GM19043 (cell line): ENCODE results near the gene SCAMP2.
"Not testable (repeated sequence)": the region's sequence is repeated elsewhere in the genome, so short reads cannot be mapped to it uniquely, and the experiment has no call there.

Experiments
- ATAC-seq: cut with Tn5 transposase; IDR thresholded peaks from one replicate; pipeline ENCODE4 v1.9.1; 2021; ENCODE audit warnings: low read depth; ENCODE audit not compliant: unreplicated experiment

The SCAMP2 gene

DNA sequence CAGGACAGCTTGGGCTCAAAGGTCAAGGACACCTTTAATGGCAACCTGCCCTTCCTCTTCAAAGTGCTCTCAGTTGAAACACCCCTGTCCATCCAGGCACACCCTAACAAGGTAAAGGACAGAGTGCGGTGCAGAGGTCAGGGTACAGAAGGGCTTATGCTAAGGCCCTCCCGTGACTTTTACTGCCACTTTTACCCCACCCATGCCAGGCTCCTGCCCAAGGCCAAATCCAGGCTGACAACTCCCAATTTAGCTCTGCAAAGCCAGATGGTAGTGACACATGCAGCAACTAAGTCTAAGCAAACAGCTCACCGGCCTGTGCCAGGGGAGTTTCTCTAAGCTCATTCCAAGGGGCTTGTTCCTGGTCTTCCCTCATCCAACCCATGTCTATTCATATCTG is 18.3 kb upstream of the SCAMP2 start:
- ATAC-seq, result no peak

DNA sequence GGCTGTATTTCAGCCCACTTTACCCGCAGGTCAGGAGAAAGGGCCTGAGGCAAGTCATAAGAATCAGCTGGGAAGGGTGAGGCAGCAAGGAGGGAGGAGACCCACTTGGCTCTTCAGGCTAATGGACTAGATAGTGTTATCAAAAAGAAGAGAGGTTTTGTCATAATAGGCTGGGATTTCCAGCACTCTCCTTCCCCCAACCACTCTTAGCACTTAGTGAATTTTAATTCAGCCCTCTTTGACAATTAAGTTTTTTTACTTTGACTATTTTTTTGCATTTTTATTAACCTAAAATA is 17.4 kb upstream of the SCAMP2 start:
- no peak for ATAC-seq

DNA sequence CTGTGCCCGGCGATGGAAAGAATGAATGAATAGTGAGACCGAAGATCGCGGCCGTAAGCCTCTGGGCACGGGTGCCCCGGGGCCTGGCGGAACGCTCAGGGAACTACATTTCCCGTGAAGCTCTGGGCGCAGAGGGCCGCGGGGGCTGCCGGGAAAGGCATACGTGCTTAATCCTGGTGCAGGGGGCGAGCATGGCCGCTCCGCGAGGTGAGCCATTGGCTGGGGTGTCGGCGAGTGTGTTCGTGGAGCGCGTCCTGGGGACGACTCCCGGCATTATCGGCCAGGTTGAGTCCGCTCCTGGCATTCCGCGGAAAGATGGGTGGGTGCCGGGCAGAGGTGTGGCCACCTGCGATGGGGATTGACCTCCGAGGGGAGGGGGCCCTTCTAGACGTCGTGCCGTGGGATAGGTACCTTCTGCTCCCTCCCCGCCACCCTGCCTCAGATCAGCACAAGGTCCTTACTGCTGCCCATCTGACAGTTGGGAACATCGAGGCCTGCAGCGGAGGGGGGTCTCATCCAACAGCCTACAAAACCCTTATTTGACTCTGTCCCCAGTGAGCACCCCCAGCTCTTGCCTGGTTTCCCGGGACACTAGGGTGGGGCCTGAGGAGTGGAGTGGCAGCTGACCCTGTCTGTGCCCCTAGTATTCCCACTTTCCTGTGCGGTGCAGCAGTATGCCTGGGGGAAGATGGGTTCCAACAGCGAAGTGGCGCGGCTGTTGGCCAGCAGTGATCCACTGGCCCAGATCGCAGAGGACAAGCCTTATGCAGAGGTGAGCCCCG is 16.9 kb upstream of the SCAMP2 start, which contains the start of gene MPI:
TSS of gene MPI (plus strand) at position 160 of the 782 bp plus-strand sequence. CDS start at position 192, 32 bp downstream.
- ATAC-seq, result peak; percentile 89

DNA sequence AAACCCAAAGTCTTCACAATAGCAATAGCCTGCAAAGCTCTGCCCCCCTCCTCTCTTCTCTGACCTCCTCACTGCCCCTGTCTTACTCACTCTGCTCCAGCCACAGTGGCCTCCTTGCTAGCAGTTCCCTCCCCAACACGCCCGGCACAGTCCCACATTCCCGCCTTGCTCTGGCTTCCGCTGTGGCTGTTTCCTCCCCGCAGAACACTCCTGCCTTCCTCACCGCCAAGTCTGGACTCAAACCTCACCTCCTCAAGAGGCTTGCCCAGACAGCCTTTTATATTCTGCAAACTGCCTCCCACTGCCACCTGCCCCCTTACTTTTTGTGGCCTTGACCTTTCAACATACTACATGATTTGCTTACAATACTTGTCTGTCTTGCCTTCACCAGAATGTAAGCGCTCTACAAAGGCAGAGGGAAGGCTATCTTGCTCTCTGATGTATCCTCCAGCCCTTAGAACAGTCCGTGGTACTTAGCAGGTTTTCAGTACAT is 16.3 kb upstream of the SCAMP2 start:
- ATAC-seq, result no peak

DNA sequence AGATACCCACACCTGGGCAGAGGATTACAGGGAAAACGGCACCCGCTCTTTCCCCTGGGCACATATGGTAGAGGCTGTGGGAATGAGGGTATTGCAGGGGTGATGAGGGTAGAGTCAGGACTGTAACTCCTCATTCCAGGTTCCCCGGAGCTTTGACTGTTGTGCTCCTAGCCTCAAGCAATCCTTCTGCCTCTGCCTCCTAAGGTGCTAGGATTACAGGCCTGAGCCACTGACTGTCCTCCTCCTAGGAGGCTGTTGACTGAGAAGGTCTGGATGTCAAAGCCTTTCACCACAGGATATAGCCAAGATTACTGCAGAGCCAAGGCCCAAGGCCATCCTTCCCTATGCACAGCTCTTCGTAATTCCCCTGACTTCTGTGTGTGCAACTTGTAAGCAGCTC is 15.6 kb upstream of the SCAMP2 start:
- ATAC-seq, result no peak

DNA sequence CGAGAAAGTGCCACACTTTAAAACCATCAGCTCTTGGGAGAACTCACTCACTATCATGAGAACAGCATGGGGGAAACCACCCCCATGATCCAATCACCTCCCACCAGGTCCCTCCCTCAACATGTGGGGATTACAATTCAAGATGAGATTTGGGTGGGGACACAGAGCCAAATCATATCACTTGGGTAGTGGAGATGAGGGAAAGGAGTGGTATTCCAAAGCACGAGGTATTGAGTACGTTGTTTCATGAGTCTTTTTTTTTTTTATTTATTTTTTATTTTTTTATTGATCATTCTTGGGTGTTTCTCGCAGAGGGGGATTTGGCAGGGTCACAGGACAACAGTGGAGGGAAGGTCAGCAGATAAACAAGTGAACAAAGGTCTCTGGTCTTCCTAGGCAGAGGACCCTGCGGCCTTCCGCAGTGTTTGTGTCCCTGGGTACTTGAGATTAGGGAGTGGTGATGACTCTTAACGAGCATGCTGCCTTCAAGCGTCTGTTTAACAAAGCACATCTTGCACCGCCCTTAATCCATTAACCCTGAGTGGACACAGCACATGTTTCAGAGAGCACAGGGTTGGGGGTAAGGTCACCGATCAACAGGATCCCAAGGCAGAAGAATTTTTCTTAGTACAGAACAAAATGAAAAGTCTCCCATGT is 14.5 kb upstream of the SCAMP2 start:
- ATAC-seq, result not testable (repeated sequence)

DNA sequence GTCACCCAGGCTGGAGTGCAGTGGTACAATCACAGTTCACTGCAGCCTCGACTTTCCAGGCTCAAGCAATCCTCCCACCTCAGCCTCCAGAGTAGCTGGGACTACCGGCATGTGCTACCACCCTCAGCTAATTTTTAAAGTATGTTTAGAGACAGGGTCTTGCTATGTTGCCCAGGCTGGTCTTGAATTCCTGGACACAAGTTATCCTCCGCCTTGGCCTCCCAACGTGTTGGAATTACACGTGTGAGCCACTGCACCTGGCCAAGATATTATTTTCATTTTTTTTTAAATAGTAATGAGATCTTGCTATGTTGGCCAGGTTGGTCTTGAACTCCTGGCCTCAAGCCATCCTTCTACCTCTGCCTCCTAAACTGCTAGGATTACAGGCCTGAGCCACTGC is 12.3 kb upstream of the SCAMP2 start:
- no peak for ATAC-seq

DNA sequence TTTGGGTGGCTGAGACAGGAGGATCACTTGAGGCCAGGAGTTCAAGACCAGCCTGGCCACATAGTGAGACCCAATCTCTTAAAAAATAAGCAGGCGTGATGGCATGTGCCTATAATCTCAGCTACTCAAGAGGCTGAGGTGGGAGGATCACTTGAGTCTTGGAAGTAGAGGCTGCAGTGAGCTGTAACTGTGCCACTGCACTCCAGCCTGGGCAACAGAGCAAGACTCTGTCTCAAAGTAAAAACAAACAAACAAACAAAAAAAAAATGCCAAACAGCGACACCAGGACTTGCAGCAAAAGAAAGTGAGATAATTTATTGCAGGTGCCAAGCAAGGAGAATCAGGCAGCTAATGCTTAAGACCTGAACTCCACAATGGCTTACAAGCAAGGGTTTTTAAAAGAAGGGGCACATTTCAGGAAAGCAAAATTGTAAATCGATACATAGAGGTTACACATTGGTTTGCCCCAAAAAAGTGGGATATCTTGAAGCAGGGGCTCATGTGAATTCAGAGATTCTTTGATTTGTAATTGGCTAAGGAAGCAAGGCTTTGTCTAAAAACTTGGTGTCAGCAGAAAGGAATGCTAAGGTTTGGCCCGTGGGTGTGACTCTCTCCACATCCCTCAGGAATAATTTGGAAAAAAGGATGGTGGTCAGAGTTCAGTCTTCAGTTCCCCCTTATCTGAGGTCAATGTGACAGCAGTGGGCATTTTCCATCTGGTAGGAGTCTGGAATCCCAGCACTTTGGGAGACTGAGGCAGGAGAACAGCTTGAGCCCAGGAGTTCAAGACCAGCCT is 11.5 kb upstream of the SCAMP2 start:
- ATAC-seq, result no peak

DNA sequence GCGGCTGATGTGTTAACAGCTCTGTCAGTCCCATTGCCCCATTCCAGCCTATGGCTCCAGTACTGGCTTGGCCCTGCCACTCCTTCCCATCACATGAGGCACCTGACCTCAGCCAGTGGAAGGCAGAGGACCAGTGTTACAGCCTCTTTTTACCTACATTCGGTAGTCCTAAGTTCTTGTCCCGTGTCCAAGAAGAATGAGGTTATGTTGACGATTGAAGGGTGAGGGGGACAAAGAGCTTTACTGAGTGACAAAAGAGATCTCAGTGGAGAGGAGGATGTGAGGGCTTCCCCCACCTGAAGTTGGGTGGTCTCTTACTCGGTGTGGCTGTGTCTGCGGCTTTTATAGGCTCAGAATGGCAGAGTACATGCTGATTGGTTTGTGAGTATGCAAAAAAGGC is 9.4 kb upstream of the SCAMP2 start:
- no peak for ATAC-seq

DNA sequence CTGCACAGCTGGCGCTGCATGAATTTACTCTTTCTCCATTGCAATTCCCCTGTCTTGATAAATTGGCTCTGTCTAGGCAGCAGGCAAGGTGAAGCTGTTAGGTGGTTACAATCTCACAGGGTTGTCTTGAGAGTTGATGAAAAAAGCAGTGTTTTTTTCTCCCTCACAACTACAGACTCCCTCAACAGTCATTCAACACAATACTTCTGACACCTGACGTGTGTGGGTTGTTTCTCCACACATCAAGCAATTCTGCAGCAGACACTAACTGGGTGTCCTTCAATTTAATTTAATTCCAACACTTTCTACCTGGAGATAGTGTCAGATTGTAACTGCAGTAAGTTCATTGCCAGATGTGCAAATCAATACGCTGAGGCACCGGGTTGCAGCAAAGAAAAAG is 5.1 kb upstream of the SCAMP2 start:
- no peak for ATAC-seq

DNA sequence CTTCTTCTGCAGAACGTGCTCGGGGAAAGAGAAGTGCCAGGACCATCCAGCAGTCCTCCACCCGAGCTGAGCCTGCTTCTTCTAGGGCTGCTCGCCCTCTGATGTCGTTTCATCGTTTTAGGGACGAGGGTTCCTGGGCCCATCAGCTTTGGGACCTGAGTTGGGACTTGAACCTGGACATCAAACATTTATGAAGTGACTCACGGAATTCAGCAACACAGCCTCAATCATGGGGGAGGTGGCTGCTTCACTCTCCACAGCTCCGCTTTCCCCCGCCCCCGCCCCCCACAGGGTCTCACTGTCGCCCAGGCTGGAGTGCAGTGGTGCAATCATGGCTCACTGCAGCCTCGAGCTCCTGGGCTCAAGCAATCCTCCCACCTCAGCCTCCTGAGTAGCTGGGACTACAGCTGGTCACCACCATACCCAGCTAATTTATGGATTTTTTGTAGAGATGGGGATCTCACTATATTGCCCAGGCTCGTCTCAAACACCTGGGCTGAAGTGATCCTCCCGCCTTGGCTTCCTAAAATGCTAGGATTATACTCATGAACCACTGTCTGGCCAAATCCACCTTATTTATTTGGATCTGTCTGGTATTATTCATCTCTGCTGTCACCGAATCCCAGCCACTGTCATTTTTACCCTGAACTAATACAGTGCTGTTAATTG is 725 bp upstream of the SCAMP2 start:
- no peak for ATAC-seq

DNA sequence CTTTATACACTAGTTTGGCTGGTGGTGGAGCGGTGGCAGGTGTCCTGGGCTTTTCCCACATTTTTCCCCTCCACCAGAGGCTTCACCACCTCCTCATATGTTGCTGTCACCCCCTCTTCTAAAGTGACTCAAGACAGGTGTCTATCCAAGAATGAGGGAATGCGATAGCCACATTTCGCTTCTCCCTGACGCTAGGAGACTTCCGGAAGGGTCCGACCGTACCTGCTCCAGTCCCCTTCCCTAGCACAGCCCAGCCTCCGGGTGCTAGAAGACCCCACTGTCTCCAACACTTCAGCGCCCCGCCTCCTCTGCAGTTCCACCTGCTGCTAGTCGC is 496 bp downstream of the SCAMP2 start:
- ATAC-seq, result no peak

DNA sequence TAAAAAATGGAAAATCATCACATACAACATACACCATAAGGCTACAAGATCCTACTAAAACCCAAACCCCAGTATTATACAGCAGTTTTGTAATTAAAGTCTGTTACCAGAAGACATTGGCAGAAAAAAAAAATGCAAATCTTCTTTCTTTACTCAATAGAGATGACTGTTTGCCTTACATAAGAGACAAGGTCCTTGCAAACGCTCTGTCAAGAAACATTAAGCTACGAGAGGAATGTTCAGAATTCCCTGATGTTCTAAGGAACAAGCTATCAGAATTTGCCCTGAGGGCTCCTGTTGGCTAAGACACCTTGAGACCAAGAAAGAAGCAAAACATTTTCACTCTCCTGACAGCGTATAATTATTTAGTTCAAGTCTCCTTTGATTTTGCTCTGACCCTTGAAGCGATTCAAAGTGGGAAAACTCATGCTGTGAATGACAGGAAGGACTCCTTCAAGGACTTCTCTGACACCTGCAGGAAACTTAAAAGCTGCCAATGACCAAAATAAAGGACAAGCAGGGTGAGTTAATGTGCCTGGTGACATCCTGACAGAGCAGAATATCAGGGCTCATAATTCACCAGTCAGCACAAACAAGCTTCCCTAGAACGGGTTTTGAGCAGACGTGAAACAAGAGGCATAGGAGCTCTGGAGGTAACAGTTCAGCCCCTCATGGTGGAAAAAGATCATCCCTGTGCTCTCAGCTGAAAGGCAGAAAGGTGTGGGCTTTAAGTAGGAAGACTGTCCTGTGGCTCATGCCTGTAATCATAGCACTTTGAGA is 2.5 kb downstream of the SCAMP2 start:
- no peak for ATAC-seq

DNA sequence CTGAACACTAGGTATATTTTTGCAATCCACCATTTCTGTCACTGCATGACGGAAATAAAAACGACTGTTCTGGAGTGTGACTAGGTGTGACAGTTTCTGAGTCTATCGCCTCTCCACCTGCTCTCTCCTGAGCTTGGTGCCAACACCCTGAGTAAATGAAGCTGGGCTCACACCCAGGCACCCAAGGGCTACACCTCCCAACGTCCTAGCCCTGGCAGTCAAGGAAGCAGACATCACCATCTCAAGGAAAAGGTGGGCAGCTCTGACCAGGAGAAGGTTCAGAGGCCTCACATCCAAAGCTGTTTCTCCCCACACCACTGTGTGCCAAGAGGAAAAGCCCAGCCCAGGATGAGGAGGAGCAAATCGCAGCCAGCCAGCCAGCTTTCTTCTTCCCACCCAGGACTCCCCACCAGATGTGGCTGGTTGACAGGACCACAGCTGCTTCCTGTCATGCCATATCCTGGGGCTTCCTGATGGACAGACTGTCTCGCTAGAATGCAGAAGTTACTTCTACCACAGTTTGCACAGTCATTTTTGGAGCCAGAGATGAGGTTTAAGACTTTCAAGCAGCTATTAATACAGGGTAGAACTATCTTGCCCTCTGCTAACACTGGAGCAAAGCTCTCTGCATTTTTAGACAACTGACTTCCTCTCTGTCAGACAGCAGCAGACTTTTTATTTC is 3.3 kb downstream of the SCAMP2 start:
- peak; percentile 66 for ATAC-seq

DNA sequence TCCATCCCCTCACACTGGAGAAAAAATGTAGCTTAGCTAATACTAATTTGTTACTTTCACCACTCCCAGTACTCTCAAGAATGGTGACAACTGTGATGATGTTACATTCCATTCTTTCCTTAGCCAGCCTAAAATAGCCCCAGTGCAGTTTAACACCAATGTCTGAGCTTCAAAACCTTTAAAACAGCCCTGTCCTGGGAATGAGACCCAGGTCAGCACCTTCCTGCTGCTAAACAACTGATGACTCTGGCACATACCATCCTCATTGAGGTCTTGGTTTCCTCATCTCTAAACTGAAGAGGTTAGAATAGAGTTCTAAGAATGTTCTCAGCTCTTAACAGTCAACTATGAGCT is 3.8 kb downstream of the SCAMP2 start:
- ATAC-seq, result no peak

DNA sequence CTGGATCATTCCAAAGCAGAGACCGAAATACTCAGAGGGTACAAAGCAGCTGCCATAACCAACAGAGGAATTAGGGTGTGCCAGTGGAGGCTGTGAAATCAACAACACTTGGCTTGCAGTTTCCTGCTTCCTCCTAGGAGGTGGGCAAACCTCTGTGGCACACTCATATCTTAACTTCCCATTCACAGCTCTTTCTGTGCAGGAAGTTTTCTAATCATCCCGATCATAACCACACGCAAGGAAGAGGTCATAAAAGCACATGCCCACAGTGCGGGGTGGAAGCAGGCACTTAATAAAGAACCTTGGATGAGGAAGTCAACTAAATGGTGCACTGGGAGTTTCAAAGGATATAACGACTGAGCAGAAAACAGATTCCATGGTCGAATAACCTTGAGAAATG is 5.1 kb downstream of the SCAMP2 start:
- ATAC-seq, result no peak

DNA sequence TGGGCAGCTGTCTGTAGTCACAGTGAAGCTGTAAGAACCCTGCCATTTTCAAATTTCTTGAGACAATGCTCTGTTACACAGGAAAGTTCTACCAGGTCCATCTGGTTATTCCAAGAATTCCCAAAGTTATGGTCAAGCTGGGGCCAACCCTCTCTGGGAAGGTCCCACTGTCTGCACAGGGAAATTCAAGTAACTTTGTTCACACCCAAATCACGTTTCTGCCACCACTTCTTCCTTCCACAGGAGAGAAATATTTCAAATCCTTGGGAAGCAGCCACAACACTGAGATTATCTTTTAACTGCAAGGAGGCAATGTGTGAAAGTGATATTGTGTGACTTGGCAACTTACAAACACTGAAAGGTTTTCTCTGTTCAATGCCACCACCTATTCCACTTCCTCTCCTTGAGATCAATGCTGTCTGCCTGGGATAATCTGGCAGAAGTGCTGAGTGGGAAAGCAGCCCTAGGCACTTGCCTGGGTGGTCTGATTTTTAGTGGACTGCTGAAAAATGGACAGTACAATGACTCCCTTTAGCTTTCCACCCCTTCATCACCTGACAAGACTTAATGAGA is 5.6 kb downstream of the SCAMP2 start:
- ATAC-seq, result no peak

DNA sequence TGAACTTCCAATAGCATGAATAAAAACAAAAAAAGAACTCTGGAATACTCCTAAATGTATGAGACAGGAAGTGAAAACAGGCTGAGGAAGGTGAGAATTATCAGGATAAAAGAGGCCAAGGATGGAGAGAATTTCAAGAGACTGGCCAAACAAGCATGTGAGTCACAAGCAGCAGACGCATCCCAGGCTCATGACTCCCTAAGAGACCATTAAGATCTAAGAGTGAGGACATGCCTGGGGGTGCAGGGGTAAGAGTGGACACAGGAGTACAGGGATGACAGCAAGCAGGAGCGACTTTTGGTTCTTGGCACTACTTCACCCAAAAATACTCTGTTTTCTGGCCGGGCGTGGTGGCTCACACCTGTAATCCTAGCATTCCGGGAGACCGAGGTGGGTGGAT is 7.1 kb downstream of the SCAMP2 start:
- ATAC-seq, result no peak

DNA sequence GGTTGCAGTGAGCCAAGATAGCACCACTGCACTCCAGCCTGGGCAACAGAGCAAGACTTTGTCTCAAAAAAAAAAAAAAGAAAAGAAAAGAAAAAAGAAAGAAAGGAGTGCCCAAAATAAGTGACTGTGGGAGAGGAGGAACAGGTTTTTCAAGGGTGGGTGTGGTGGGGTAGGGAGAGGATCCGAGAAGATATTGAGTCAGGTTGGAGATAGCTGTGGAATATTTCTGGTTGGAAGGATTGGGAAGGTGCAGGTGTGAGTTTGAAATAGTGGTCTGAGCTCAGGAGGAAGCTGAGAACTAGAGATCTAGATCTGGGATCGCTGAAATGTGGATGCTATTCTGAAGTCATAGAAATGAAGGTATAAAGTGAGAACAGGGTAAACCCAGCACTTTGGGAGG is 7.8 kb downstream of the SCAMP2 start:
- no peak for ATAC-seq

DNA sequence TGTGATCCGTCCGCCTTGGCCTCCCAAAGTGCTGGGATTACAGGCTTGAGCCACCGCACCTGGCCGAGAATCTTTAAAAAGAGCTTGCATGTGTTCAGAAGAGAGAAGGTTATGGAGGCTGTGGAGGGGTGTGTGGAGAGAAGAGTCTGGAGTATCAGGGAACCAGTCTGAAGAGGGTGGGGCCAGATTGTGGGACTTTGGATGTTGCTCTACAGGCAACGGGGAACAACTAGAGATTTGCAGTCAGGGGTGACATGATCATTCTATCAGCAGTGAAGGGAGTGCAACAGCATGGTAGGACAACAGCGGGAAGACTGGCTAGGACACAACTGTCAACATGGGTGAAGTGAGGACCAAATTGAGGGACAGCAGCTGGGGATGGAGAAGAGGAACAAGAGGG is 8.9 kb downstream of the SCAMP2 start:
- no peak for ATAC-seq
